ENCODE measurements around the gene DCC. TPM values are rescaled to one million over a fixed set of nuclear protein-coding genes. Genes with fewer than 3 reads are reported as not detected.
"Not testable (repeated sequence)": the region's sequence is repeated elsewhere in the genome, so short reads cannot be mapped to it uniquely, and the experiment has no call there.

Gene DCC
- total RNA-seq, 1 experiment from 2014 or later, result not detected

GRCh38 chr18:53490019-53490418, 1150.0 kb downstream of the DCC start:
- no peak for DNase-seq (ENCODE audit: low read depth)

DNA sequence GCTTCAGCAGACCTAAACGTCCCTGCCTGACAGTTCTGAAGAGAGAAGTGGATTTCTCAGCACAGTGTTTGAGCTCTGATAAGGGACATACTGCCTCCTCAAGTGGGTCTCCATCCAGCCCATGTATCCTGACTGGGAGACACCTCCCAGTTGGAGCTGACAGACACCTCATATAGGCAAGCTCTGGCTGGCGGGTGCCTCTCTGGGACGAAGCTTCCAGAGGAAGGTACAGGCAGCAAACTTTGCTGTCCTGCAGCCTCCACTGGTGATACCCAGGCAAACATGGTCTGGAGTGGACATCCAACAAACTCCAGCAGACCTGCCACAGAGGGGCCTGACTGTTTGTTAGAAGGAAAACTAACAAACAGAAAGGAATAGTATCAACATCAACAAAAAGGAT, 1156.0 kb downstream of the DCC start:
- no peak for DNase-seq (ENCODE audit: low read depth)

DNA sequence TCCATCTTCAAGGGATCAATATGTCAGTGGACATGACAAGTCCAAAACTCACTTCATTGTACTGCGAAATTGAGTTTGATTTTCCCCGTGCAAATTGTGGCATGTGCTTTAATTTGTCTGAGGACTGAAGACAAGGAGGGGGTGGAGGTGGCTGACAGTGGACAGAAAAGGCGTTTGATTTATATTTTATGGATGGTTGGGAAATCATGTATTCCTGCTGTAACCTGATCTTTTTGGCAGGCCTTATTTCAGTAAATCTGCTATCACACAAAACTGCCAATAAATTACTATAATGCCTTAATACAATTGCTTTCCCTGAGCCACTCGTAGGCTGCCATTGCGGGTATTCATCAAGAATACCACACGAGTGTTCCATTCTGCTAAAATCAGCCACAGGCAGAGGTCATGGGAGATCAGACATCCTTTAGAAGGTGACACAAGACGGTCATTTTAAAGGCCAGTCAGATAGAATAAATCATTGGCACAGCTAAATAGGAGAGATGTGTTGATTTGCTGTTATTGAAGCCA, 1164.0 kb downstream of the DCC start:
- no peak for DNase-seq (ENCODE audit: low read depth)

GRCh38 chr18:53508529-53508928, 1168.5 kb downstream of the DCC start:
- no peak for DNase-seq (ENCODE audit: low read depth)

DNA sequence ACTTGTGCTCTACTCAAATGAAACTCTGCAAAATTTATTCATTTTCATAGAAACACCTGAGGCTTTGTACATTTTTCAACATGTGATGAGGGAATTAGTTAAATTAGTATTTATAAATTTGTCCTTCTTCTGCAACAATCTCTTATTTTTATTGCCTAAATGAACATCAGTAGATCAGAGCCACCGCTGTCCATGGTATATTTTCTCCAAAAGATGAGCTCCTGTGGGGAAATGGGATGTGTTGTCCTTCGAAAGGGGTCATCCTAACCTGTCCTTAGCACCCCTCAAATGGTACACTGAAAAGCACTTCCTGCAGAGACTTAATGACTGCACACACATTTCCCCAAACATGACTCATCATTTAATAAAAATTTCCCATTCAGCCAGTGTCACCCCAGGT, 1169.9 kb downstream of the DCC start:
- DNase-seq (ENCODE audit: low read depth), result no peak

DNA sequence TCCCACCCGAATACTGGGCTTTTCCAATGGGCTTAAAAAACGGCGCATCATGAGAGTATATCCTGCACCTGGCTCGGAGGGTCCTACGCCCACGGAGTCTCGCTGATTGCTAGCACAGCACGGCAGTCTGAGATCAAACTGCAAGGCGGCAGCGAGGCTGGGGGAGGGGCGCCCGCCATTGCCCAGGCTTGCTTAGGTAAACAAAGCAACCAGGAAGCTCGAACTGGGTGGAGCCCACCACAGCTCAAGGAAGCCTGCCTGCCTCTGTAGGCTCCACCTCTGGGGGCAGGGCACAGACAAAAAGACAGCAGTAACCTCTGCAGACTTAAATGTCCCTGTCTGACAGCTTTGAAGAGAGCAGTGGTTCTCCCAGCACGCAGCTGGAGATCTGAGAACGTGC, 1171.7 kb downstream of the DCC start:
- not testable (repeated sequence) for DNase-seq (ENCODE audit: low read depth)

- DNase-seq (ENCODE audit: low read depth), result no peak
Observed at GRCh38 chr18:53521068-53521467, 1181.1 kb downstream of the DCC start.

DNA sequence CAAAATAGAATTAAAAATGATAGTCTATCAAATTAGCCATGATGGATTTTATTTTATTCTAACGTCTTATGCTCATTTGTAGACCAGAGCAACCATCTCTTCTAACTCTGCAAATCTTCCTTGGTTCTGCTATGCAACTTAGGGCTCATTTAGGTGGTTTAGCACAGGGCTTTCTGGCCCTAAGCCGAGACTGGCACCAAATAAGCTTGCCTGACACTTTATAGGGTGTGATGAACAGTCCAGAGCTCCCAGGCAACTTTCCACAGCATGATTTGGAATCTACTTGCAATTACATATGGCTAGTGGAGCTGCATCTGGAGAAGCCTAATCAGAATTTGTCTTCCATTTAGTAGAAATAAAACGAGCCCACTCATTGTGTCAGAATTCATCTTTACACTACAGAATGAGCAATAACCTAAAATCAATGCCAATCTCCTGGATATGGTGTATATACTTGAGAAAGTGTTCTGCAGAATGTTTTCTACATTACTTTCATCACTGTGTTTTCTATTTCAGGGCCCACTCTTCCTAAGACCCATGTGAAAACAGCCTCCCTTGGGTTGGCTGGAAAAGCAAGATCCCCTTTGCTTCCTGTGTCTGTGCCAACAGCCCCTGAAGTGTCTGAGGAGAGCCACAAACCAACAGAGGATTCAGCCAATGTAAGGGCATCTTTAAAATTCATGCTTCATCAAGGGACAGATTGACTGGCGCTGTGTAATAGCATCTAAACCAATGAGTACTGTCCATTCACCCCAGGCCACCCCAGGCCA, 1186.3 kb downstream of the DCC start:
- DNase-seq (ENCODE audit: low read depth), result no peak

GRCh38 chr18:53527365-53527764, 1187.4 kb downstream of the DCC start:
- no peak for DNase-seq (ENCODE audit: low read depth)

- no peak for DNase-seq (ENCODE audit: low read depth)
Observed at GRCh38 chr18:53531187-53531586, 1191.2 kb downstream of the DCC start.

GRCh38 chr18:53531896-53532295, 1191.9 kb downstream of the DCC start:
- no peak for DNase-seq (ENCODE audit: low read depth)

DNA sequence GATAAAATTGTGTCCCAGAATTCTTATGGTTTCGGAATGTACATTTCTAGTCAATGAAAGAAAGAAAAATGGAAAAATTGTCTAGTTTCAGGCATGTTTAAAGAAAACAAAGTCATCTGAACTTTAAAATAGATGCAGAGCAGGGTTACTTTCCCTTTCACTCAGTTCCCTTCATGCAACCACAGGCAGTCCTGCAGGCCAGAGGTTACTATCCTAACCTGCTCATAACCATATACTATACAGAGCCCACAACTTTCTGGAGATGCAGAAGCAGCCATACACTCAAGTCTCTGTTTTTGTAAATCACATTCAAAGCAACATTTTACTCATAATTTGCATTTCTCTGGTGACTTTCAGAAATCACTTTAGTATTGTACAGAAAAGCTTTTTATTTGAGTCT, 1194.2 kb downstream of the DCC start:
- DNase-seq (ENCODE audit: low read depth), result no peak

DNA sequence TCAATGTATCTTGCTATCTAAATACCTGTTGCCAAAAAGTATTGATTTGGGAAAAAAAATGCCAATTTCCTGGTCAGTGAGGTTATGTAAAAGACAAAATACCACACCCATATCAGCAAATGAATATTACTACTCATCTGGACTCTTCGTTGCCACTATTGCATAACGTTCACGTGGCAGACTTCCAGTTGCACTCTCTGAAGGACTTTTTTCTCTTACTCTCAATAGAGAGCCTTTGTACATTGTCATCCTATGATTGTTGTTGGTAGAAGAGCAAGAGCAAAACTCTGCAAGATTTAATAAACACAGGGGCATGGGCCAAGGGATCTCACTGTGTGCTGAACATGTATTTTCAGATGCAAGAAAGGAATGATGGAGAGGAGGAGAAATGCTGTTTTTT, 1194.7 kb downstream of the DCC start:
- DNase-seq (ENCODE audit: low read depth), result no peak

- DNase-seq (ENCODE audit: low read depth), result no peak
Observed at GRCh38 chr18:53536908-53537307, 1196.9 kb downstream of the DCC start.

GRCh38 chr18:53541924-53542323, 1201.9 kb downstream of the DCC start:
- no peak for DNase-seq (ENCODE audit: low read depth)

DNA sequence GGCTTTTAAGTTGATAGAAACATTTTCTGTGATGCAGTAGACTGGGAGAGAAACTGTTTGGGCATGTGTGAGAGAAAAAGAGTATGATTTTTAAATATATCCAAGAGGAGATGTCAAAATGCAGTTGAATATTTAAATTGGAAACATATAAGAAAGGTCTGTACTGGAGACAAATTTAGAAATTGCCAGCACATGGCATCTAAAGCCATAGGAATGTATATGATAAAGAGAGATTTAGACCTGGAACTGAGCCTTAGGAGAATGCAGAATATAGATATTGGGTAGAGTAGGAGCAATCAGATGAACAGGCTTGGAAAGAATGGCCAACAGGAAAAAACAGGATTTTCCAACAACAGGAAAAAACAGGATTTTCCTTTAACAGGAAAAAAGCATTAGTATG, 1203.7 kb downstream of the DCC start:
- DNase-seq (ENCODE audit: low read depth), result no peak

DNA sequence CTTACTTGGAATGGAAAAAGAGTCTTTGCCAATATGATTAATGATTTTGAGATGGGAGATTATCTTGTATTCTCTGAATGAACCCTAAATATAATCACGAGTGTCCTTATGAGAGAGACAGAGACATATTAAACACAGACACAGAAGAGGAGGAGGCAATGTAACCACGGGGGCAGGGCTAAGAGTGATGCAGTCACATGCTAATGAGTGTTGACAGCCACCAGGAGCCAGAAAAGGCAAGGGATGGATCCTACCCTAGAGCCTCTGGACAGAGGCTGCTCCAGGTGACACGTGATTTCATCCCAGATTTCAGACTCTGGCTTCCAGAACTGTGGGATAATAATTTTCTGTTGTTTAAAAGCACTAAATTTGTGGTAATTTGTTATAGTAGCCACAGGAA, 1204.9 kb downstream of the DCC start:
- no peak for DNase-seq (ENCODE audit: low read depth)

DNA sequence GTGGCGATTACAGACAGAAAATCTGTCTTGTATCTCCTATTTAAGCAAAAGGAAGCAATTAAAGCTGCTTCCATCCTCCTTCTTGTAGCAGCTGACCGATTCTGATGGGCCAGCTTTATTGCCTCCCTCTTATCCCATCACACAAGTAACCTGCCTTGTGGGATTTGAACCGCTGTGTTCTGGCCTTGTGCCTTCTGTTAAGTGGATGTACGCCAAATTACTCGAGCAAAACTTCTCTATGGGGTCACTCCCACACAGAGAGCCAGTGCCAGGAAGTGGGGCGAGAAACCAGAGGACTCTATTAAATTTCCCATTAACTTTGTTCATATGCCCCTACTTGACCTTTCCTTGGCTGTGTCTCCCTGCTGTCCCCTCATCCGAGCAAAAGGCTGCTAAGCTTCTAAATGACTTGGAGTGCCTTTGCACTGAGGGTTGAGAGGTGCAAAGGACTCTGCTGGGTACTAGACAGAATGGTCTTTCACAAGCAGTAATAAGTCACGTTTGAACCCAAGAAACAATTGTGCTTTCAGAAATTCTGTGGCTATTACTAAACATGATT, 1212.0 kb downstream of the DCC start:
- DNase-seq (ENCODE audit: low read depth), result no peak

DNA sequence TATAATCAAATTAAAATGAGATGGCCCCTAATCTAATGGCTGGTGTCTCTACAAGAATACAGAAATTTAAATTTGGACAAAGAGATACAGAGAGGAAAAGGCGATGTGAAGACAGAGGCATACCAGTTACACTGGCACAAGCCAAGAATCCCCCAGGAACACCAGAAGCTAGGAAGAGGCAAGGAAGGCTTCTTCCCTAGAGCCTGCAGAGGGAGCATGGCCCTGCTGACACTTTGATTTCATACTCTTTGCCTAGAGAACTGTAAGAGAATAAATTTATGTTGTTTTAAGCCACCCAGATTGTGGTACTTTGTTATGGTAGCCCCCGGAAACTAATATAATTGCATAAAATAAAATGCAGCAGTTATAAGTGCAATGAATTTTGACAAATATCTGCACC, 1213.0 kb downstream of the DCC start:
- no peak for DNase-seq (ENCODE audit: low read depth)

DNA sequence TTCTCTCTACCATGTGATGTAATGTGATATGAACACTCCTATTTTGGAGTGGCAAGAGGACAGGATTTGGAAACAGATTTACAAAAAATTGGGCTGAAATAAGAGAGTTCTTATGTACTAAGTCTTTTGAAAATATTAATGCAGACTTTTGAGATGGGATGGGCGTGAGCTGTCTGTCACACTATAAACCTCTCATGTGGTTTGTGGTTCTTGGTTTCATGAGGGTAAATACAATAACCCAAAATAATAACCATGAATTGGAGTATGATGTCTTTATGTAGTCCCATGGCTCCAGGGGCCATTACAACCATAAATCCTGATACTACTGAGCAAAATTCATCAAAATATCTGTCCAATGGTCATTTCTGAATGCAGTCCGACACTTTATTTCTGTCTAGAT, 1216.5 kb downstream of the DCC start:
- no peak for DNase-seq (ENCODE audit: low read depth)

- no peak for DNase-seq (ENCODE audit: low read depth)
Observed at GRCh38 chr18:53560546-53560945, 1220.5 kb downstream of the DCC start.

DNA sequence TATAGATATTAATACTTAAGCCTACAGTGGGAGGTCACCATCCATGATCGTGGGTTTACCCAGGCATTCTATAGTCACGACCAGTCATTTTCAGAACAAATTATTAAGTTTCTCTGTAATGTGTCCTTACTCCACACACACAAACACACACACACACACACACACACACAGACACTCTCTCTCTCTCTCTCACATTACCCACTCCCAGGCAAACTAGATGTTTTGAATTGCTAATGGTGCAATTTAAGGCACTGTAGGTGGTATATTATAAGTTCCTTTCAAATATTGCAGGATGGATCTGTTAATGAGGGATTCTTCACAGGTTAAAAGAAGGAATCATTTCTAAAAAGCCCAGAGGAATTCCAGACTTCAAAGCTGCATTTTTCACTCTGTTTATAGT, 1226.6 kb downstream of the DCC start:
- DNase-seq (ENCODE audit: low read depth), result no peak

DNA sequence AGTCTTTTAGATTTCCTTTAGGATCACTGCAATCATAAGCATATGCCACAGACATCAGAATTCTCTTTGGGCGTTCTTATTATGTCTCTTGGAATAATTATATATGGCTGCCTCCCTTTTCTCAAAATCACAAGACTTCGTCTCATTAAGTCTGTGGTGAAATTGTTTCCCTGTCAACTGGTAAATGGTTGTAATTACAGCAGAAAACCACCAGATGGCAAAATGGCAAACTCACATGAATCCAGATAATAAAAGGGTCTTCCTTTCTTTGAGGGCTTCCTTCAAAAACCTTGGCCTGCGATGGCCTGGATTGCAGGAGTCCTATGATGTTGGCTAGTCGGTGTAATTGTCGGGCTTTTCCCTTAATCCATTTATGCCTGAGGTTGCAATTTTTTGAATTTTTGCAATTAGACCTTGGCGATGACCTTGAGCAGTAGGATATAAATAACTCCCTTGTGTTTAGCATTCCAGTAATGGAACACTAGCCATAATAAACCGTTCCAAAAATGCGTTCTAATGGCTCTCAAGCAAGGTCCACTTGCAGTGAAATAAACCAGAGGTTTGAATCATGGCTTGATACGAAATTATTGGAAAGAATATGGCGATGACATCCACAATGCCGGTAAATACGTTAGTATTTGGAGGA, 1228.1 kb downstream of the DCC start:
- peak; percentile 8 for DNase-seq (ENCODE audit: low read depth)
